ENCODE results near the gene SPSB1.
"Not testable (repeated sequence)": the region's sequence is repeated elsewhere in the genome, so short reads cannot be mapped to it uniquely, and the experiment has no call there.

GRCh38 chr1:9385392-9385791 is 92.7 kb downstream of the SPSB1 start:
- TF ChIP-seq BHLHE40 (IDR thresholded peaks at IDR 0.05; ENCODE audit: low read depth, low read length); MXI1 (IDR thresholded peaks at IDR 0.05; ENCODE audit: borderline replicate concordance, low read depth, low read length); CTCF (conservative IDR thresholded peaks at IDR 0.05; ENCODE audit: low read depth, low read length); CHD1 (IDR thresholded peaks at IDR 0.05; ENCODE audit: low read depth, low read length); RFX5 (IDR thresholded peaks at IDR 0.05; ENCODE audit: low read depth, low read length); POLR2A (IDR thresholded peaks at IDR 0.05; ENCODE audit: low read depth, low read length); CEBPB (IDR thresholded peaks at IDR 0.05; ENCODE audit: low read depth, low read length); RAD21 (IDR thresholded peaks at IDR 0.05; ENCODE audit: low read length); RCOR1 (IDR thresholded peaks at IDR 0.05; ENCODE audit: insufficient replicate concordance, low read length); USF2 (IDR thresholded peaks at IDR 0.05; ENCODE audit: low read depth, low read length); SMC3 (IDR thresholded peaks at IDR 0.05; ENCODE audit: low read depth, low read length); ELK1 (IDR thresholded peaks at IDR 0.05; ENCODE audit: borderline replicate concordance, low read depth, low read length): not testable (repeated sequence)

All from IMR-90 (cell line).